Upper lobe of right lung (tissue), 1 donor: Measurements from ENCODE around the gene NPFFR1. TPM values are rescaled to one million over a fixed set of nuclear protein-coding genes. Genes with fewer than 3 reads are reported as not detected.

Experiments
- ATAC-seq: fragments of 200-7000 bp; cut with Tn5 transposase; one replicate; pipeline ENCODE4 v1.9.1; 2020; ENCODE audit warnings: mild to moderate bottlenecking, moderate library complexity
- DNase-seq: peaks from one replicate; pipeline ENCODE4 v3.0.0-alpha.2; 2020
- H3K27ac ChIP-seq: fragments of 200-600 bp; one replicate; pipeline ENCODE4 v1.8.0; 2022
- H3K27me3 ChIP-seq: fragments of 200-600 bp; one replicate; pipeline ENCODE4 v1.8.0; 2022; ENCODE audit warnings: mild to moderate bottlenecking
- H3K36me3 ChIP-seq: fragments of 200-600 bp; one replicate; pipeline ENCODE4 v1.8.0; 2022
- H3K4me1 ChIP-seq: fragments of 200-600 bp; one replicate; pipeline ENCODE4 v1.8.0; 2022
- H3K4me3 ChIP-seq: fragments of 200-600 bp; one replicate; pipeline ENCODE4 v1.8.0; 2022; ENCODE audit warnings: mild to moderate bottlenecking
- H3K9me3 ChIP-seq: fragments of 200-600 bp; one replicate; pipeline ENCODE4 v1.8.0; 2022
- CTCF ChIP-seq: fragments of 200-600 bp; IDR thresholded peaks from one replicate; pipeline ENCODE4 v1.8.0; 2022; ENCODE audit warnings: antibody characterized with exemption
- intact Hi-C: fragments of 100-400 bp; cut with DNase I; formaldehyde crosslinking; loops from one replicate; pipeline ENCODE4 v1.11.0; 2022
- total RNA-seq: library from RNA; stranded (reverse); fragmentation: NEBNext Ultra II Directional; extraction: Animal tissue kit (Norgen Biotek cat#: 25700); gene quantifications from one replicate; pipeline ENCODE4 v1.2.1, GENCODE V29; 2021
- donor health status: DM: no; HTN: yes; CAD: no; lungs with severe emphysema.

Gene NPFFR1
- total RNA-seq, 1 donor from 2014 or later = 1.1 TPM

GRCh38 chr10:70323138-70323696, 39.4 kb upstream of the NPFFR1 start:
- H3K36me3 ChIP-seq = no peaks in the 10 kb centered on the region
- H3K4me3 ChIP-seq = no peak overlapping the region
- H3K9me3 ChIP-seq = no peaks in the 10 kb centered on the region
- ATAC-seq (peak; percentile 4), DNase-seq (no peak)
- no peaks in the 10 kb centered on the region for H3K27me3 ChIP-seq
- intact Hi-C loops = no loop called here
- H3K27ac ChIP-seq = no peak overlapping the region
- no peak for TF ChIP-seq CTCF
- H3K4me1 ChIP-seq = no peaks in the 10 kb centered on the region

- ATAC-seq (no peak), DNase-seq (no peak)
- H3K36me3 ChIP-seq = no peaks in the 10 kb centered on the region
- H3K27ac ChIP-seq = no peak overlapping the region
- no peak overlapping the region for H3K4me3 ChIP-seq
- TF ChIP-seq CTCF = no peak
- intact Hi-C loops = no loop called here
- no peaks in the 10 kb centered on the region for H3K27me3 ChIP-seq
- no peaks in the 10 kb centered on the region for H3K9me3 ChIP-seq
- no peaks in the 10 kb centered on the region for H3K4me1 ChIP-seq
Measured at GRCh38 chr10:70321897-70322890, 38.4 kb upstream of the NPFFR1 start.

GRCh38 chr10:70321233-70321632, 37.4 kb upstream of the NPFFR1 start:
- no peak for TF ChIP-seq CTCF
- intact Hi-C loops = no loop called here
- no peaks in the 10 kb centered on the region for H3K9me3 ChIP-seq
- H3K4me3 ChIP-seq = no peak overlapping the region
- no peaks in the 10 kb centered on the region for H3K27me3 ChIP-seq
- H3K4me1 ChIP-seq = no peaks in the 10 kb centered on the region
- H3K36me3 ChIP-seq = no peaks in the 10 kb centered on the region
- H3K27ac ChIP-seq = no peak overlapping the region
- DNase-seq (no peak), ATAC-seq (no peak)

GRCh38 chr10:70320751-70321150, 36.9 kb upstream of the NPFFR1 start:
- intact Hi-C loops = no loop called here
- no peak for TF ChIP-seq CTCF
- Histone ChIP-seq H3K9me3 (no peaks in the 10 kb centered on the region), H3K27me3 (no peaks in the 10 kb centered on the region), H3K27ac (no peak overlapping the region), H3K36me3 (no peaks in the 10 kb centered on the region), H3K4me3 (no peak overlapping the region), H3K4me1 (no peaks in the 10 kb centered on the region)
- DNase-seq = no peak
- no peak for ATAC-seq

- Histone ChIP-seq H3K36me3 (no peaks in the 10 kb centered on the region), H3K4me3 (no peak overlapping the region), H3K27ac (no peak overlapping the region), H3K9me3 (no peaks in the 10 kb centered on the region), H3K4me1 (no peaks in the 10 kb centered on the region), H3K27me3 (no peaks in the 10 kb centered on the region)
- no peak for TF ChIP-seq CTCF
- ATAC-seq = no peak
- DNase-seq = no peak
- intact Hi-C loops = no loop called here
Measured at GRCh38 chr10:70319824-70320223, 36.0 kb upstream of the NPFFR1 start.
